CD14-positive monocyte (primary cell): ENCODE results near the gene DQX1. TPM values are rescaled to one million over a fixed set of nuclear protein-coding genes. Genes with fewer than 3 reads are reported as not detected.

Experiments
- DNase-seq, 3 donors: peaks; one replicate each; pipeline ENCODE4 v3.0.0-alpha.2; 2011 to 2022
- H2AFZ ChIP-seq: 2 replicates; pipeline ENCODE4 v1.6.0; 2012; ENCODE audit warnings: mild to moderate bottlenecking, low read depth, low read length, inconsistent platforms; ENCODE audit not compliant: insufficient read depth, poor library complexity, severe bottlenecking
- H3K27ac ChIP-seq, 2 donors: 1 replicate in 1 of 2; 2 replicates in 1 of 2; pipeline ENCODE4 v1.5.1; 2012 to 2013; ENCODE audit warnings: low read length in 2 of 2, control low read depth in 1 of 2, inconsistent platforms in 1 of 2, low read depth in 1 of 2, mild to moderate bottlenecking in 1 of 2
- H3K27me3 ChIP-seq, 2 donors: one replicate each; pipeline versions ENCODE4 v1.6.0 to v1.6.1; 2011 to 2013; ENCODE audit warnings: low read length in 2 of 2; ENCODE audit not compliant: control insufficient read depth in 2 of 2, insufficient read depth in 2 of 2
- H3K36me3 ChIP-seq, 2 donors: replicated peaks in 1 of 2; 1 replicate in 1 of 2; 2 replicates in 1 of 2; pipeline versions ENCODE4 v1.5.1 to v1.6.1; 2012 to 2013; ENCODE audit warnings: low read length in 2 of 2, control low read depth in 1 of 2, inconsistent platforms in 1 of 2, mild to moderate bottlenecking in 1 of 2; ENCODE audit not compliant: insufficient read depth in 2 of 2, control insufficient read depth in 1 of 2
- H3K4me1 ChIP-seq, 2 donors: 1 replicate in 1 of 2; 2 replicates in 1 of 2; pipeline versions ENCODE4 v1.5.1 to v1.6.1; 2012 to 2013; ENCODE audit warnings: low read length in 2 of 2, control low read depth in 1 of 2, inconsistent platforms in 1 of 2, mild to moderate bottlenecking in 1 of 2, moderate library complexity in 1 of 2; ENCODE audit not compliant: insufficient read depth in 2 of 2, control insufficient read depth in 1 of 2
- H3K4me2 ChIP-seq: replicated peaks from 2 replicates; pipeline ENCODE3; 2012; ENCODE audit warnings: low read length, moderate library complexity, mild to moderate bottlenecking; ENCODE audit not compliant: poor library complexity, severe bottlenecking; ENCODE audit errors: extremely low read depth
- H3K4me3 ChIP-seq, 3 experiments: fragments of 200-600 bp in 1 of 3; sonication (generic) in 1 of 3; replicated peaks in 1 of 3; 1 replicate in 2 of 3; 2 replicates in 1 of 3; pipeline ENCODE4 v1.5.1; 2011 to 2013; ENCODE audit warnings: low read length in 3 of 3, mild to moderate bottlenecking in 3 of 3, control low read depth in 2 of 3, low read depth in 2 of 3, inconsistent platforms in 1 of 3, moderate library complexity in 1 of 3
- H3K79me2 ChIP-seq: 2 replicates; pipeline ENCODE4 v1.6.0; 2012; ENCODE audit warnings: mild to moderate bottlenecking, control low read depth, inconsistent platforms, low read length, moderate library complexity; ENCODE audit not compliant: insufficient read depth
- H3K9ac ChIP-seq: 2 replicates; pipeline ENCODE4 v1.6.0; 2017; ENCODE audit warnings: low read length, mild to moderate bottlenecking; ENCODE audit not compliant: insufficient read depth, poor library complexity, severe bottlenecking
- H3K9me3 ChIP-seq, 2 donors: replicated peaks in 1 of 2; 1 replicate in 1 of 2; 2 replicates in 1 of 2; pipeline versions ENCODE4 v1.5.1 to v1.6.1; 2012 to 2013; ENCODE audit warnings: low read length in 2 of 2, control low read depth in 1 of 2; ENCODE audit not compliant: control insufficient read depth in 1 of 2, insufficient read depth in 1 of 2
- H4K20me1 ChIP-seq: 2 replicates; pipeline ENCODE4 v1.6.0; 2012; ENCODE audit warnings: mild to moderate bottlenecking, low read length, control low read depth, moderate library complexity; ENCODE audit not compliant: insufficient read depth
- H3K27ac Mint-ChIP-seq, 7 donors: one replicate each; pipeline ENCODE4 v1.8.0; 2020; ENCODE audit warnings: mild to moderate bottlenecking in 7 of 7, mixed read lengths in 7 of 7, moderate library complexity in 6 of 7, inconsistent platforms in 2 of 7
- H3K27me3 Mint-ChIP-seq, 3 donors: one replicate each; pipeline ENCODE4 v1.8.0; 2021 to 2022; ENCODE audit warnings: low read depth in 3 of 3, mild to moderate bottlenecking in 3 of 3, mixed read lengths in 3 of 3, moderate library complexity in 3 of 3, inconsistent platforms in 1 of 3
- H3K36me3 Mint-ChIP-seq, 2 donors: one replicate each; pipeline ENCODE4 v1.8.0; 2020; ENCODE audit warnings: mixed read lengths in 2 of 2, inconsistent platforms in 1 of 2, mild to moderate bottlenecking in 1 of 2
- H3K4me1 Mint-ChIP-seq: one replicate; pipeline ENCODE4 v1.8.0; 2020; ENCODE audit warnings: mild to moderate bottlenecking, mixed read lengths
- H3K4me3 Mint-ChIP-seq, 2 donors: one replicate each; pipeline ENCODE4 v1.8.0; 2020; ENCODE audit warnings: mild to moderate bottlenecking in 2 of 2, mixed read lengths in 2 of 2, moderate library complexity in 1 of 2
- H3K9me3 Mint-ChIP-seq, 7 donors: one replicate each; pipeline ENCODE4 v1.8.0; 2020 to 2022; ENCODE audit warnings: mixed read lengths in 7 of 7, mild to moderate bottlenecking in 6 of 7, moderate library complexity in 6 of 7, inconsistent platforms in 2 of 7
- WGBS: methylation state at CpG from one replicate; pipeline ENCODE4 v1.1.5; 2013; ENCODE audit warnings: missing lambda C conversion rate; ENCODE audit not compliant: insufficient coverage; 5-methylcytosine and 5-hydroxymethylcytosine counted together
- intact Hi-C, 2 donors: fragments of 100-400 bp; cut with micrococcal nuclease; formaldehyde crosslinking; loops; one replicate each; pipeline versions ENCODE4 v1.15.0 to v1.15.1; 2023
- polyA plus RNA-seq, 3 donors: library from polyadenylated mRNA; depleted of rRNA in 1 of 3; unstranded in 2 of 3; stranded (reverse) in 1 of 3; fragments of 300-500 nt in 2 of 3; fragments of >200 nt in 1 of 3; fragmentation: Illumina TruSeq in 2 of 3; gene quantifications; 1 replicate in 2 of 3; 2 replicates in 1 of 3; pipeline ENCODE4 v1.2.3, GENCODE V29; 2012 to 2021
- TF ChIP-seq, protein P1 (sequence below): fragments of 200-600 bp; IDR thresholded peaks from one replicate; pipeline ENCODE4 v1.8.0; 2022; ENCODE audit warnings: antibody characterized with exemption, mild to moderate bottlenecking

DQX1 gene
- polyA plus RNA-seq, 3 donors, result 0.36 TPM; not detected in 2

DNA sequence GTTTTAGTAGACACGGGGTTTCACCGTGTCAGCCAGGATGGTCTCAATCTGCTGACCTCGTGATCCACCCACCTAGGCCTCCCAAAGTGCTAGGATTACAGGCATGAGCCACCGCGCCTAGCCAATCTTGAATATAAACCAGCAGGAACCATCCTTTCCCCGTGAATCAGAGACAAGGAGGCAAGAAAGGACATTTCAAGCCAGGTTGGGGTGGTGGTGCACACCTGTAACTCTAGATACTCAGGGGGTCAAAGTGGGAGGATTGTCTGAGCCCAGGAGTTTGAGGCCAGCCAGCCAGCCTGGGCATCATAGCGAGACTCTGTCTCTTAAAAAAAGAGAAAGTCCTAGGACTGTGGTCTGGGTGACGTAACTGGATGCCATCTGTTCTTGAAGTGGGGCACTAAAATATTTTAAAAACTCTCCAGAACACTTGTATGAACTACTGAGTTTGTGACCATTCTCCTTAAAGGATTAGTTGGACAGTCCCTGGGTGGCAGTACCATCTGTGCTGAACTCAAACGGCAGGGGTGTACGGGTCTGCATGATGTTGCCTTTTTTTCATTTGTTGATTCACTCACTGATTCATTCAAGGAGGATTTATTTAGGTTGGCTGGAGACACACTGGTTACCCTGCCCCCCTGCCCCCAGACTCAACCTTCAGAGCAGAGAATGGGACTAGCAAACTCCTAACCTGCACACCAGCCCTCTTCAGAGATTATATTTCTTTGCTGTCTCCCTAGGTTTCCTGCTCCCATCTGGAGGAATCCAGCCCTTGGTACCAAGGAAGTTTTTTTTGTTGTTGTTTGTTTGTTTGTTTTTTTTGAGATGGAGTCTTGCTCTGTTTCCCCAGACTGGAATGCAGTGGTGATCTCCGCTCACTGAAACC is 14.7 kb downstream of the DQX1 start:
- TF ChIP-seq, protein P1, sequence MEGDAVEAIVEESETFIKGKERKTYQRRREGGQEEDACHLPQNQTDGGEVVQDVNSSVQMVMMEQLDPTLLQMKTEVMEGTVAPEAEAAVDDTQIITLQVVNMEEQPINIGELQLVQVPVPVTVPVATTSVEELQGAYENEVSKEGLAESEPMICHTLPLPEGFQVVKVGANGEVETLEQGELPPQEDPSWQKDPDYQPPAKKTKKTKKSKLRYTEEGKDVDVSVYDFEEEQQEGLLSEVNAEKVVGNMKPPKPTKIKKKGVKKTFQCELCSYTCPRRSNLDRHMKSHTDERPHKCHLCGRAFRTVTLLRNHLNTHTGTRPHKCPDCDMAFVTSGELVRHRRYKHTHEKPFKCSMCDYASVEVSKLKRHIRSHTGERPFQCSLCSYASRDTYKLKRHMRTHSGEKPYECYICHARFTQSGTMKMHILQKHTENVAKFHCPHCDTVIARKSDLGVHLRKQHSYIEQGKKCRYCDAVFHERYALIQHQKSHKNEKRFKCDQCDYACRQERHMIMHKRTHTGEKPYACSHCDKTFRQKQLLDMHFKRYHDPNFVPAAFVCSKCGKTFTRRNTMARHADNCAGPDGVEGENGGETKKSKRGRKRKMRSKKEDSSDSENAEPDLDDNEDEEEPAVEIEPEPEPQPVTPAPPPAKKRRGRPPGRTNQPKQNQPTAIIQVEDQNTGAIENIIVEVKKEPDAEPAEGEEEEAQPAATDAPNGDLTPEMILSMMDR, result no peak
- Histone ChIP-seq H3K9ac (no peak overlapping the region), H4K20me1 (no peaks in the 10 kb centered on the region), H3K27ac (no peak overlapping the region), H3K79me2 (peaks cover 7% of the 10 kb centered on the region), H3K4me1 (peaks cover 37 to 46% of the 10 kb centered on the region in 2 donors), H3K4me2 (no peak overlapping the region), H3K27me3 (peaks cover 59 to 83% of the 10 kb centered on the region in 2 donors), H2AFZ (no peak overlapping the region), H3K36me3 (no peaks in the 10 kb centered on the region), H3K4me3 (no peak overlapping the region), H3K9me3 (peaks cover 0 to 12% of the 10 kb centered on the region in 2 donors)
- H3K27me3 Mint-ChIP-seq, result peaks cover 65 to 84% (median 74%) of the 10 kb centered on the region in 3 donors
- WGBS, result 34% methylated on average over 7 of the region's 11 CpGs
- intact Hi-C loops, result no loop called here
- H3K4me3 Mint-ChIP-seq, result peak overlapping the region in 1 of 2 donors; percentile 80
- H3K36me3 Mint-ChIP-seq, result peaks cover 7 to 19% of the 10 kb centered on the region in 2 donors
- peaks cover 43% of the 10 kb centered on the region for H3K4me1 Mint-ChIP-seq
- H3K9me3 Mint-ChIP-seq, result peaks cover 0 to 26% (median 20%) of the 10 kb centered on the region in 7 donors
- DNase-seq, result no peak
- peak overlapping the region in 1 of 7 donors; percentile 54 for H3K27ac Mint-ChIP-seq

DNA sequence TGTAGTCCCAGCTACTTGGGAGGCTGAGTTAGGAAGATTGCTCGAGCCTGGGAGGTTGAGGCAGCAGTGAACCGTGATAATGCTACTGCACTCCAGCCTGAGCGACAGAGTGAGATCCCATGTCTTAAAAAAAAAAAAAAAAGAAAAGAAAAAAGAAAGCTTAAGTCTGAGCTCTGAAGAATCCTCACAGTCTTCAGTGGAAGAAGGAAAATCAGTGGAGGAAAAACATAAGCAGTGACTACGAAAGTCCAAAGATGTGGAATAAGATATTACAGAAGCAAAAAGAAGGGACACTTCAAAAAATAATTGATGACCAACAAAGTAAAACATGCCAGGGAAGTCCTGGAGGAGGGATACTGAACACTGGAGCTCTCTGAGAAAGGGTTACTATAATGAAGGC is 15.8 kb downstream of the DQX1 start:
- Histone ChIP-seq H3K4me3 (no peak overlapping the region), H3K27ac (no peak overlapping the region), H3K4me1 (peaks cover 39 to 46% of the 10 kb centered on the region in 2 donors), H3K9me3 (peaks cover 0 to 8% of the 10 kb centered on the region in 2 donors), H2AFZ (no peak overlapping the region), H3K36me3 (no peaks in the 10 kb centered on the region), H3K27me3 (peaks cover 49 to 74% of the 10 kb centered on the region in 2 donors), H4K20me1 (no peaks in the 10 kb centered on the region), H3K9ac (no peak overlapping the region), H3K4me2 (no peak overlapping the region), H3K79me2 (peaks cover 17% of the 10 kb centered on the region)
- TF ChIP-seq, protein P1, result no peak
- no peak overlapping the region for H3K27ac Mint-ChIP-seq
- H3K36me3 Mint-ChIP-seq, result peaks cover 15 to 26% of the 10 kb centered on the region in 2 donors
- intact Hi-C loops, result no loop called here
- H3K4me1 Mint-ChIP-seq, result peaks cover 45% of the 10 kb centered on the region
- WGBS, result 73% methylated on average over 2 of the region's 4 CpGs
- DNase-seq, result no peak
- H3K27me3 Mint-ChIP-seq, result peaks cover 56 to 74% (median 64%) of the 10 kb centered on the region in 3 donors
- H3K9me3 Mint-ChIP-seq, result peaks cover 0 to 22% (median 14%) of the 10 kb centered on the region in 7 donors
- H3K4me3 Mint-ChIP-seq, result peak overlapping the region in 1 of 2 donors; percentile 87
